A673 (cell line): ENCODE data around the gene FGFR3.

Source experiments
- EZH2 ChIP-seq: fragments of 200-600 bp; sonication (generic); IDR thresholded peaks from 2 replicates; pipeline ENCODE4 v1.6.1; 2017; ENCODE audit warnings: borderline replicate concordance, low read depth, mild to moderate bottlenecking, mixed read lengths, antibody characterized with exemption, low read length; ENCODE audit not compliant: poor library complexity, severe bottlenecking
- TF ChIP-seq, protein P1 (sequence below): fragments of 300-800, 200-600 bp; sonication (generic); conservative IDR thresholded peaks from 2 replicates; pipeline ENCODE4 v1.5.1; 2017; ENCODE audit warnings: low read depth, mild to moderate bottlenecking, antibody characterized with exemption, low read length, moderate library complexity, mixed read lengths

DNA sequence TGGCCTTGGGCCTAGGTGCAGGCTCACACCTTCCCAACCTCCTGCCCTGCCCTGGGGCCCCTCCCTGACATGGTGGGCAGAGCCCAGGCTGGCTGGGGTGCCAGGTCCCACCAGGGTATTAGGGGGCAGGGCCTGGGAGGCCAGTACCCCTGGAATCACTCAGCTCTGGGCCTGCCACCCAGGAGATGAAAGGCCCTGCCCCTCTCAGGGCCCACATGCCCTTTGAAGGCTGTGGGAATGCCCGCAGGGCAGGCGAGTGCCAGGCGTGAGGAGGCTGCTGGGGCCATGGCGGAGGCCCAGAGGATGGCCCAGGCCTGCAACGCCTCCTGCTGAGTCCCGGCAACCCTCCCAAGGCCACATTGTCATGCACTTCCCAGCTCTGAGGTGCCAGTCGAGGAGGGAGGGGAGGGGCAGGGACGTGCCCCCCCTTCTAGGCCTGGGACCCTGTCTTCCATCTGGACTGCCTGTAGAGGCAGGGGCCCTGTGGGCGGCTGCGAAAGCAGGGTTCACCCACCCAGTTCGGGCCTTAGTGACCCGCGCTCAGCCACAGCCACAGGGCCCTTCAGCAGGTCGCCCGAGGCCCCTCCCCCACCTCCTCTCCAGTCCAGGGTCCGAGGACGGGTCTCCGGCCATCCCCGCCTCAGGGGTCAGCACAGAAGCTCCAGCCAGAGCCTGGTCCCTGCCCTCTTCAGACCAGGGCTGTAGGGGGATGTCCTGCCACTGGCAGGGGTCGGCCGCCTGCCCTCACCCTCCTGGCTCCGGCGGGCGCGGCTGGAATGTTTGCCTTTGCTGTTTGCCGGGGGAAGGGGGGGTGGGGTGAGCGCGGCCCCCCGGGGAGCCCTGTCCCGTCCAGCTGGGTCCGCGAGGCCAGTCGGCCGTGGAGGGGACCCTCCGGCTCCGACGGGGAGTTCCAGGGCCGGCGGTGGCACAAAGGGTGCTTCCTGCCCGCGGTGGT is 26.7 kb upstream of the FGFR3 start:
- TF ChIP-seq, protein P1, sequence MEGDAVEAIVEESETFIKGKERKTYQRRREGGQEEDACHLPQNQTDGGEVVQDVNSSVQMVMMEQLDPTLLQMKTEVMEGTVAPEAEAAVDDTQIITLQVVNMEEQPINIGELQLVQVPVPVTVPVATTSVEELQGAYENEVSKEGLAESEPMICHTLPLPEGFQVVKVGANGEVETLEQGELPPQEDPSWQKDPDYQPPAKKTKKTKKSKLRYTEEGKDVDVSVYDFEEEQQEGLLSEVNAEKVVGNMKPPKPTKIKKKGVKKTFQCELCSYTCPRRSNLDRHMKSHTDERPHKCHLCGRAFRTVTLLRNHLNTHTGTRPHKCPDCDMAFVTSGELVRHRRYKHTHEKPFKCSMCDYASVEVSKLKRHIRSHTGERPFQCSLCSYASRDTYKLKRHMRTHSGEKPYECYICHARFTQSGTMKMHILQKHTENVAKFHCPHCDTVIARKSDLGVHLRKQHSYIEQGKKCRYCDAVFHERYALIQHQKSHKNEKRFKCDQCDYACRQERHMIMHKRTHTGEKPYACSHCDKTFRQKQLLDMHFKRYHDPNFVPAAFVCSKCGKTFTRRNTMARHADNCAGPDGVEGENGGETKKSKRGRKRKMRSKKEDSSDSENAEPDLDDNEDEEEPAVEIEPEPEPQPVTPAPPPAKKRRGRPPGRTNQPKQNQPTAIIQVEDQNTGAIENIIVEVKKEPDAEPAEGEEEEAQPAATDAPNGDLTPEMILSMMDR: no peak
- TF ChIP-seq EZH2: no peak
